Middle frontal gyrus (tissue), 1 donor: Measurements from ENCODE around the gene TLR10.
A peak's percentile ranks its signal among the peaks of the same experiment; 100 is the strongest.
"Not testable (repeated sequence)": the region's sequence is repeated elsewhere in the genome, so short reads cannot be mapped to it uniquely, and the experiment has no call there.

ENCODE experiments used
- DNase-seq: peaks from one replicate; pipeline ENCODE4 v3.0.0-alpha.2; 2015; ENCODE audit warnings: low spot score; ENCODE audit errors: extremely low spot score

TLR10 gene, protein sequence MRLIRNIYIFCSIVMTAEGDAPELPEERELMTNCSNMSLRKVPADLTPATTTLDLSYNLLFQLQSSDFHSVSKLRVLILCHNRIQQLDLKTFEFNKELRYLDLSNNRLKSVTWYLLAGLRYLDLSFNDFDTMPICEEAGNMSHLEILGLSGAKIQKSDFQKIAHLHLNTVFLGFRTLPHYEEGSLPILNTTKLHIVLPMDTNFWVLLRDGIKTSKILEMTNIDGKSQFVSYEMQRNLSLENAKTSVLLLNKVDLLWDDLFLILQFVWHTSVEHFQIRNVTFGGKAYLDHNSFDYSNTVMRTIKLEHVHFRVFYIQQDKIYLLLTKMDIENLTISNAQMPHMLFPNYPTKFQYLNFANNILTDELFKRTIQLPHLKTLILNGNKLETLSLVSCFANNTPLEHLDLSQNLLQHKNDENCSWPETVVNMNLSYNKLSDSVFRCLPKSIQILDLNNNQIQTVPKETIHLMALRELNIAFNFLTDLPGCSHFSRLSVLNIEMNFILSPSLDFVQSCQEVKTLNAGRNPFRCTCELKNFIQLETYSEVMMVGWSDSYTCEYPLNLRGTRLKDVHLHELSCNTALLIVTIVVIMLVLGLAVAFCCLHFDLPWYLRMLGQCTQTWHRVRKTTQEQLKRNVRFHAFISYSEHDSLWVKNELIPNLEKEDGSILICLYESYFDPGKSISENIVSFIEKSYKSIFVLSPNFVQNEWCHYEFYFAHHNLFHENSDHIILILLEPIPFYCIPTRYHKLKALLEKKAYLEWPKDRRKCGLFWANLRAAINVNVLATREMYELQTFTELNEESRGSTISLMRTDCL

DNA sequence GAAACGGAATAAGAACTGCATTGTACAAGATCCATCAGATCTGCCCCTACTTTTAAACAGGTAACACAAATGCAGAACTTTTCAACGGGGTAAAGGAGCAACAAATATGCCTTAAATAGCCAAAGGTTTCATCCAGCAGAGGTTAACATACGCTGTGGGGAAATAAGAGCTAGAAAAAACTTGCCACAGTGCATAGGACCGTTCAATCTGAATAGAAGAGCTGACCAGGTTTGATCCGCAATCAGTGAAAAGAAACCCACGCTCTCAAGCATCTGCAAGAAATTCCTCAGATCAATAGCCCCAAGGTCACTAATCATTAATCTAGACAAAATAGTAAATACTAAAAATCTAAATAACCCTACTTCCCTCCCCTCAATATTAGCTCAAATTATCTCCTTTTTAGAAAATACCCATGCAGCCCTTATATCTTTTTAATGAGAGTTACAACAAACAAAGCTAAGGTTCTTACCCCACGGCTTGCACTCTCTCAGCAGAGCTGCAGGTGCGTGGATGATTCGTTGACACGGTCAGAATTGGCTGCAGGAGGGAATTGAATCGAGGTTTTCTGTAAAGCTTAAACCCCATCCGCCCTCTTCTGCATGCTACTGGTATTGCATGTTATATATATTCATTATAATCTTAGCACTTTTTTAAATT lies at the start of gene TLR10:
Gene TLR10, minus strand, starts transcription at position 539 of the 657 bp plus-strand sequence. CDS start 7,400 bp downstream, outside the sequence.
- no peak for DNase-seq

DNA sequence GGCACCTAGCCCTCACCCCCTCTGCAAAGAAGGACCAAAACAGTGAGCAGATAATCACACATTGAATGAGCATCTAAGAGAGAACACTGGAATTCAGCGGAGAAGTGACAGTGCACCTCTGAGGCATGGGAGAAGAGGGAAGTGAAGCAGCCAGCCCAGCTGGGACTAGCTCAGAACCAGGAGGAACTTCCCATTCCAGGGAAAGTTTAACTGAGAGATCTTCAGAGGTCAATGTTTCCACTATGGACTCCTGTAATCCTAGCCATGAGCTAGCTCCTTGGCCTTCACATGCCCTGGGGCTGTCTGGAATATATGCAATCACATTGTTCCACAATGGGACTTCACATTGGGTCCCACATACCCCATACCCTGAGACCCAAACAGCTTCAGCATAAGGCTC lies 49.4 kb upstream of the TLR10 start:
- no peak for DNase-seq

DNA sequence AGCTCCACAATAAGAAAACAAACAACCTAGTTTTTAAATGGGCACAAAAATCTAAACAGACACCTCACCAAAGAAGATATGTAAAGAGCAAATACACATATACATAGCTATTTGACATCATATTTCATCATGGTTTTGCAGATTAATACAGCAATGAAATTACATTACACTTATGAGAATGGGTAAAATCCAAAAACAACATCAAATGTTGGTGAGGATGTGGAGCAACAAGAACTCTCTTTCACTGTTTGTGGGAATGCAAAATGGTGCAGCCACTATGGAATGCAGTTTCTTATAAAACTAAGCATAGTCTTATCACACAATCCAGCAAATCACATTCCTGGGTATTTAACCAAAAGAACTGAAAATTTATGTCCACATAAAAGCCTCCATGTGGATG lies 48.9 kb upstream of the TLR10 start:
- DNase-seq, result no peak

DNA sequence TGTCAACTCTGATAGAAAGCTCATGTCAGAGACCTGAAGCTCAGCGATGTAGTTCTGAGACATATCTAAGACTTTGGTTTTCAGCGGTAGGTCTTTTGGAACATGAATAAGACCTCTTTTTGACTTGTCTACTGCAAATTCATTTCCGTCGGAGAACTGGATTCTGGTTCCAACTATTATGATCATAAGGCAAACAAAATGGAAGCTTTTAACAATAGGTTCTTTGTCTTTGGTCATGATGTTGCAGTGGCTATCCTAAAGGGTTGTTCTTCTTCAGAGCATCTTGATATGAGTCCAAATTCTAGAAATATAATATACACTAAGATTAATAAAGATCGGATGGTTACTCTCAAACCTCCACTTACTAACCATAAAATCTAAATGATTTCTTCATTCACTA lies 46.4 kb upstream of the TLR10 start:
- no peak for DNase-seq

DNA sequence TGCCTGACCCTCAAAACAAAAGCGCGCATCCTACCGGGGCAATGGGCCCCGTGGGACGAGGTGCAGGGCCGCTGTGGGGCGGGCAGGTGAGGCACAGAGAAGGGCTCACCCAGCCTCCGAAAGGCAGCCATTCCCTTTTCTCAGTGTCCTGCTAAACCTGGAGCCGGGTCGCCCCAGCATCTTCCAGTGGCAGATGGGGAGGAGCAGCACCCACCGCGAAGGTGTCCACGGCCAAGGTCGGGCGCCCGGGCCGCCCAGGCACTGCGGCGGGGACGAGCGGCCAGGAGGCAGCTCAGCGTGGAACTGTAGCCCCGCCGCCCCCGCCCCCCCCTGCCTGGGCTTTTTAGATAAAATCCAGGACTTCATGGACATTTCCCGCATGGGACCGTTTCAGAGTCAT lies 41.0 kb upstream of the TLR10 start:
- DNase-seq, result no peak

DNA sequence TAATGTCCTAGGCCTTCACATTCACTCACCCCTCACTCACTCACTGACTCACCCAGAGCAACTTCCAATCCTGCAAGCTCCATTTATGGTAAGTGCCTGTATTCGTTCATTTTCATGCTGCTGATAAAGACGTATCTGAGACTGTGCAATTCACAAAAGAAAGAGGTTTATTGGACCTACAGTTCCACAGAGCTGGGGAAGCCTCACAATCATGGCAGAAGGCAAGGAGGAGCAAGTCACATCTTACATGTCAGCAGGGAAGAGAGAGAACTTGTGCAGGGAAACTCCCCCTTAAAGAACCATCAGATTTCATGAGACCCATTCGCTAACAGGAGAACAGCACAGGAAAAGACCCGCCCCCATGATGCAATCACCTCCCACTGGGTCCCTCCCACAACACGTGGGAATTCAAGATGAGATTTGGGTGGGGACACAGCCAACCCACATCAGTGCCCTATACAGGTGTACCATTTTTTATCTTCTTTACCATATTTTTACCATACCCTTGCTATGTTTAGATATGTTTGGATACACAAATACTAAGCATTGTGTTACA lies 40.0 kb upstream of the TLR10 start:
- DNase-seq, result no peak

DNA sequence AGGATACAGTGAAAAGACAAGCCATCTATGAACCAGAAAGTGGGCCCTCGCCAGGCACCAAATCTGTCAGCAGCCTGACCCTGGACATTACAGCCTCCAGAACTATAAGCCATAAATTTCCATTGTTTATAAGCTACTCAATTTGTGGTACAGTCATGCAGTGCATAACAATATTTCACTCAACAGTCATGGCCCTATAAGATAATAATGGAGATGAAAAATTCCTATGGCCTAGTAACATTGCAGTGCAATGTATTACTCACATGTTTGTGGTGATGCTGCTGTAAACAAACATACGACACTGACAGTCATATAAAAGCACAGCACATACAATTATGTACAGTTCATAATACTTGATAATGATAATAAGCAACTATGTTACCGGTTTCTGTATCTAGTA lies 38.9 kb upstream of the TLR10 start:
- DNase-seq, result no peak

DNA sequence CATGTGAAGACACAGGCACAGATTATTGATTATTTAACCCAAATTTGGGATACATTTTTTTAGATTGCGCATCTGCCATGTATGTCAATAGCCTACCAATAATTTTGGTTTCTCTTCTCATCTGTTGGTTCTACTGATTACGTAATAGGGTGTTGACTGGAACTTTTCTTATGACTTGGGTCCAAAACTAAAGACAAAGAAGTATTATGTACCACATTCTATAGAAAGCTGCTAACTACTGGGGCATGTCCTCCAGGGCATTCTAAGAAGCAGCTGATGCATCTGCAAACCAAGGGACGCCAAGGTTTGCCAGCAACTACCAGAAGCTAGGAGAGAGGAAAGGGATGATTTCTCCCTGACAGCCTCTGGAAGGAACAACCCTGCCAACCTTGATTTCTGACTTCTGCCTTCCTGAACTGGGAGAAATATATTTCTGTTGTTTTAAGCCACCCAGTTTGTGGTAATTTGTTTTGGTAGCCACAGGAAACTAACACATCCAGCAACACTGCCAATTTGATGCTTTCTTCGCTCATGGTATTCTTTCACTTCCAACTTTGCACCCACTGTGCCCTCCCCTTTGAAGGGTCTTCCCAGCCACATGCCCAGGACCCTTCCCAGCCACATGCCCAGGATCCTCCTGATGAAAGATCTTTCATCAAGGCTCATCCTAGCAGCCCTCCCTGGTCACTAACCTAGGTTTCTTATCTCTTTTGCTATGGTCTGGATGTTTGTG lies 37.7 kb upstream of the TLR10 start:
- no peak for DNase-seq

DNA sequence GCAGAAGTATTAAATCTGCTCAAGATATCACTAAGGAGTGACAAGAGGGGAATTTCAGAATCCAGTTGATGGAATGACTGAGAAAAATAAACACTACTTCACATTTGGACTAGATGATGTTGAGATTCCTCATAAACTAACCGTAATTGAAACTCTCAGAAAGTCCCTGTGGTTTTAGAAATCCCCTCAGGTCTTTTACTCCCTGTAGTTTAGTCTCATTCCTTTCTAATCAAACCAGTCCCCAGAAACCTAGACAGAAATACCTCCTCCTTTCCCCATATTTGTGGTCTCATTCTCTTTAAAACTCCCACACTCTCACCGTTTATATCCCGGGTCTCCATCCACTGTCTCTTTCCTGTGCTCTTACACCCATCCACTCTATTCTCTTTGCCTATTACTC lies 36.8 kb upstream of the TLR10 start:
- DNase-seq, result no peak

DNA sequence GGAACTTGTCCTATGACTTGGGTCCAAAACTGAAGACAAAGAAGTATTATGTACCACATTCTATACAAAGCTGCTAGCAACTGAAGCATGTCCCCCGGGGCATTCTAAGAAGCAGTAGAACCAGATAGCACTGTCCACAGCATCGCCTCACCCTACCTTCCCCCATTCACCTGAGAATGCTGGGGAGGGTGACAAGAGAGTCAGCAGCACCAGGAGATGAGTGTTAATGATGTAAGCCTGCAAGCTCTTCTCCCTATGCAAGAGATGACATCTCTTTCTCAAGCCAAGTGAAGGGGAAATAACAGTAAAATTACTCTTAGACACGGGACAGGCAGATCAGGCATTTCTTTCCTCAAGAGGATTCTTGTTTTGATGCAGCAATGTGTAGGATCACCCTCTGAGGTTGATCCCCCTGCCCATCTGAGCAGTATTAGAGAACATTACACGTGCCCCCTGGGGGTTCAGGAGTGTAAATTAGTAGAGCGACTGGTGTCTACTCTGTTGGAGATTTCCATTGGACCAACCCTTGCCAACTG lies 35.7 kb upstream of the TLR10 start:
- DNase-seq, result no peak

DNA sequence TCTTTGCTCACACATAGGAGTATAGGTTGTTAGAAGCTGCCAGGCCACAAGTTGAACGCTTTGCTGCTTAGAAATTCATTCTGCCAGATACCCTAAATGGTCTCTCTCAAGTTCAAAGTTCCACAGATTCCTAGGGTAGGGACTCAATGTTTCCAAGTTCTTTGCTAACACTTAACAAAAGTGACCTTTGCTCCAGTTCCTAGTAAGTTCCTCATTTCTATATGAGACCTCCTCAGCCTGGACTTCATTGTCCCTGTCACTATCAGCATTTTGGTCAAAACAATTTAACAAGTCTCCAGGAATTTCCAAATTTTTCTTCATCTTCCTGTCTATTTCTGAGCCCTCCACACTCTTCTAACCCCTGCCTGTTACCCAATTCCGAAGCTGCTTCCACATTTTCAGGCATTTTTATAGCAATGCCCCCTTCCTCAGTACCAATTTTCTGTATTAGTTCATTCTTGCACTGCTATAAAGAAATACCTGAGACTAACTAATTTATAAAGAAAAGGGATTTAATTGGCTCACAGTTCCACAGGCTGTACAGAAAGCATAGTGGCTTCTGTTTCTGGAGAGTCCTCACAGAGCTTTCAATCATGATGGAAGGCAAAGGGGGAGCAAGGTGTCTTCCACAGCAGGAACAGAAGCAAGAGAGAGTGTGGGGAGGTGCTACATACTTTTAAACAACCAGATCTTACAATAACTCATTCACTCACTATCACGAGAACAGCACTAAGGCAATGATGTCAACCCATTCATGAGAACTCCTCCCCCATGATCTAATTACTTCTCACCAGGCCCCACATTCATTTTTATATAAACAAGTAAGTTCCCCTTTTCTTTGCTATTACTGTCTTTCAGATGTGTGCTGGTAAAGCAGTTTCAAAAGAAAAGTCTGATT lies 33.3 kb upstream of the TLR10 start:
- no peak for DNase-seq

DNA sequence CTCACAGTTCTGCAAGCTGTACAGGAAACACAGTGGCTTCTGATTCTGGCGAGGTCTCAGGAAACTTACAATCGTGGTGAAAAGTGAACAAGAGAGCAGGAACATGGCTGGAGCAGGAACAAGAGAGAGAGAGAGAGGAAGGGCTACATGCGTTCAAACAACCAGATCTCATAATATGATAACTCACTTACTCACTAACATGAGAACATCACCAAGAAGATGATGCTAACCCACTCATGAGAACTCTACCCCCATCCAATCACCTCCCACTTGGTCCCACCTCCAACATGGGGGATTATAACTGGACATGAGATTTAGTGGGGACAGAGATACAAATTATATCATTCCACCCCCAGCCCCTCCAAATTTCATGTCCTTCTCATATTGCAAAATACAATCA lies 31.6 kb upstream of the TLR10 start:
- DNase-seq, result no peak

DNA sequence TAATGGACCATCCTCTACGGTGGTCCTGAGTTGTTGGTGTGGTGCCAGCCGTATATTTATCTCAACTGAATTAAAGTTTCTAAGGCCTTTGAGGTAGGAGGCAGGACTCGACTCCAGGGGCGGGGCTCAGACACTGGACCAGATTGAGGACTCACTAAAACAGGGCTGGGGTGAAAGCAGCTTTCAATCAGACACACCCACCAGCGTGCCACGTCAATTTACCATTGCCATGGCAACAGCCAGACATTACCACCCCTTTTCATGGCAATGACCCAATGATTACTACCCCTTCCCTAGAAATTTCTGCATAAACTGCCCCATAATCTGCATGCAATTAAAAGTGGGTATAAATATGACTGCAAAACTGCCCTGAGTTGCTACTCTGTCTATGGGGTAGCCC lies 28.5 kb upstream of the TLR10 start:
- no peak for DNase-seq

DNA sequence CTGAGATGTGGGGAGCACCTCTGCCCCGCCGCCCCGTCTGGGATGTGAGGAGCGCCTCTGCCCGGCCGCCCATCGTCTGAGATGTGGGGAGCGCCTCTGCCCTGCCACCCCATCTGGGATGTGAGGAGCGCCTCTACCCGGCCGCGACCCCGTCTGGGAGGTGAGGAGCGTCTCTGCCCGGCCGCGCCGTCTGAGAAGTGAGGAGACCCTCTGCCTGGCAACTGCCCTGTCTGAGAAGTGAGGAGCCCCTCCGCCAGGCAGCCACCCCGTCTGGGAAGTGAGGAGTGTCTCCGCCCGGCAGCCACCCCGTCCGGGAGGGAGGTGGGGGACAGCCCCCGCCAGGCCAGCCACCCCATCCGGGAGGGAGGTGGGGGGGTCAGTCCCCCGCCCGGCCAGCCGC lies 24.7 kb upstream of the TLR10 start:
- not testable (repeated sequence) for DNase-seq

DNA sequence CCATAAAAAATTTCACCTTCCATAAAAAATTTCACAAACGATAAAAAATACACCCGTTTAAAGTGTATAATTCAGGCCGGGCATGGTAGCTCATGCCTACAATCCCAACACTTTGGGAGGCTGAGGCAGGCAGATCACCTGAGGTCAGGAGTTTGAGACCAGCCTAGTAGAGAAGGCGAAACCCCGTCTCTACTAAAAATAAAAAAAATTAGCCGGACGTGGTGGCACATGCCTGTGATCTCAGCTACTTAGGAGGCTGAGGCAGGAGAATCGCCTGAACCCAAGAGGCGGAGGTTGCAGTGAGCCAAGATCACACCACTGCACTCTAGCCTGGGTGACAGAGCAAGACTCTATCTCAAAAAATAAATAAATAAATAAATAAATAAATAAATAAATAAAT lies 23.5 kb upstream of the TLR10 start:
- not testable (repeated sequence) for DNase-seq

DNA sequence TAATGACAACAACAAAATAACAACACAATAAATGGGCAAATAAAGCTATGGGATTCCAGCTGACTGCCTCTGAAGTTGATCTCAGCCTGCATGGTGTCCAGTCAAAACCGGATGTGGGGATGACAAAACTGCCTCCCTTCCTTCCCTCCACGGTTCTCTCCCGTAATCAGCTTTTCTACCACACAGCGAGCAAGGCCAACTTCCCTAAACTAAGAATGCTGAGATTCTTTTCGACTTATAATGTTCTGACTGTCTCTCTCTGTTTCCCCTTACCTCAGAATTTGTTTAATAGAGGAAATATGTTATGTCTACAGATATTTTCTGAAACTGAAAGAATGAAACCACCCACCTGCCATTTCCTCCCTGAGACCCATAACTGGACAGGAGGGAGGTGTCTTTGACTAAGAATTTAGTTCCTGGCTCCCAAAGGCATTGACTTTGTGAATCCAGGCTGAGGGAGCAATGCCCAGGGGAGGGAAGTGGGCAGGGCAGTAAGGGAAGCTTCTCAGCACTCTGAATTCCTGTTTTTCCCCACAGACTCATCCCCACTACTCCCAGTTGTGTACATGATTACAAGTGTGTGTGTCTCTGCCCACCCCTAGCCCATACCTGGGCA lies 22.8 kb upstream of the TLR10 start:
- DNase-seq, result no peak

DNA sequence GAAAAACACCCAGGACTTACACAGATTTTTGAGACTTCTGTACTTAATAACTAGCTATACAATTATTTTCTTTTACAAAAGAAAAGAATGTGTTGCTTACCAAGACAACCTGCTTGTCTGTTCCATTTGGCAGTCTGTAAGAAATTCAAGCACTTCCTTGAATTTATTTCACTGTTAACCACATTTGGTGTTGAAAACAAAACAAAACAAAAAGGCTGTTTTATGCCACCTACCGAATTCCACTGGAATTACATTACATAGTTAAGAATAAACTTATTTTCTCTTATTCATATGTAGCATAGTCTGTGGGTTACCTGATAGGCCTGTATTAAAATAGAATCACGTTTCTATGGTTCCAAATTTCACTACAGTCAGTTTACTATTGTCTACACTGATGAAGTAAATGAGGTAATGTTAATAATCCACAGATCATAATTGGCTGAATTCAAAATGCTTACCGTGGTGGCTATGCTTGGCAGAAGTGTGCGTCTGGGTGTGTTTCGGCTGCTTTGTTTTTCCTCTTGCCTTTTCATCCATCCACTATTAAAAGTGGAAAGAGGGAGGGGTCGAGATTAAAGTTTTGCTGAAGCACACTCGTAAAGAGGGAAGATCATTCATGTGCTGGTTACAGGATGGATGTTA lies 22.0 kb upstream of the TLR10 start, which contains the start of gene TLR1:
Gene TLR1, minus strand, starts transcription at position 138 of the 642 bp plus-strand sequence. CDS start 5,960 bp downstream, outside the sequence.
- peak; percentile 52 for DNase-seq

DNA sequence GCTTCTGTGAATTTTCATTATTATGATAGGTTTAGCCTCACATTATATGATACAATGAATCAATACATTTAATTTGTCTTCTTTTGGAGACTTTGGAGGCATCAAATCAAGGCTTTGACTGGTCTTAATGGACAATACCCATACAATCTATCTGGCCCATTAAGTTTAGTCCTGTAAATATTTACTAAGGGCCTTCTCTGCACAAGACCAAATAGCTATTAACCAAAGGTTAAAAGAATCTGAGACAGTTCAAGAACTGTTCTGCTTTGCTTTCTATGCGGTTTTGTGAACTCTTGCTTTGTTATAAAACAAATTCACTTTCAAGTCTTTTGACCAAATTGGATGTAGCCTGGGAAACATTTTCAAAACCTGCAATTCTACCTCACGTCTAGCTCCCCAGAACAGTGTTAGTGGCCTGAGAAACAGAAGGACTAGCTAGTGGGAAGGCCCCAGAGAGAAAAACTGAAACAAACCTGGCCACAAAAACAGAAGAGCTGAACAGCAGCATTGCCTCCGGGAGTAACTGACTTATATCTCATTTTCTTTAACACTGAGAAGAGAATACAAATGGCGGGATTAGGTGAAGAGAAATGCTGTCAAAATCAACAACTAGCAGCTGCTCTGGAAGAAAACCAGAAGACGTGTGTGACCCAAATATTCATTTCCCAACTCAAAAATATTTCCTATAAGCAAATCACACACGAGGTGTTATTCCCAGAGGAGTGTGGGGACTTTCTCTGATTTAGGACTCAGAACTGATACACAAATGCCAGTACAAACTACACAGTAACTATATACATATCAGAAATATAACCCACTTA lies 21.3 kb upstream of the TLR10 start:
- no peak for DNase-seq
